HEK293T (cell line): Measurements from ENCODE around the gene WDR3.

ENCODE experiments used
- CTCF ChIA-PET: fragments of 350-600 bp; formaldehyde crosslinking; extraction: SDS; loops from one replicate; lab custom pipeline; 2021; ENCODE audit warnings: antibody characterized with exemption, inconsistent platforms; lab: Yijun Ruan, JAX
- POLR2A ChIA-PET: fragments of 350-600 bp; formaldehyde crosslinking; extraction: SDS; loops from one replicate; lab custom pipeline; 2020; ENCODE audit warnings: antibody characterized with exemption, inconsistent platforms; lab: Yijun Ruan, JAX
- DNase-seq: peaks from one replicate; pipeline ENCODE4 v3.0.0; 2012; ENCODE audit warnings: mixed read lengths; ENCODE audit errors: extremely low spot score
- ARNT ChIP-seq: fragments of 450-650 bp; IDR thresholded peaks from 2 replicates; pipeline ENCODE4 v1.6.1; 2017; ENCODE audit warnings: mild to moderate bottlenecking
- BHLHE40 ChIP-seq: fragments of 450-650 bp; IDR thresholded peaks from 2 replicates; pipeline ENCODE4 v1.6.1; 2016; ENCODE audit warnings: mild to moderate bottlenecking, moderate library complexity, borderline replicate concordance
- CTBP1 ChIP-seq: fragments of 450-650 bp; IDR thresholded peaks from 2 replicates; pipeline ENCODE4 v1.6.1; 2016; ENCODE audit warnings: borderline replicate concordance
- ELF4 ChIP-seq: fragments of 450-650 bp; IDR thresholded peaks from 2 replicates; pipeline ENCODE4 v1.6.1; 2017; ENCODE audit warnings: antibody characterized with exemption
- FOXA1 ChIP-seq: fragments of 450-650 bp; IDR thresholded peaks from 2 replicates; pipeline ENCODE4 v1.6.1; 2016; ENCODE audit warnings: mild to moderate bottlenecking
- FOXK2 ChIP-seq: fragments of 450-650 bp; IDR thresholded peaks from 2 replicates; pipeline ENCODE4 v1.6.1; 2016; ENCODE audit warnings: mild to moderate bottlenecking
- FOXM1 ChIP-seq: fragments of 450-650 bp; IDR thresholded peaks from 2 replicates; pipeline ENCODE4 v1.6.1; 2017; ENCODE audit warnings: mild to moderate bottlenecking, borderline replicate concordance
- HDGF ChIP-seq: fragments of 450-650 bp; IDR thresholded peaks from 2 replicates; pipeline ENCODE4 v1.6.1; 2017; ENCODE audit warnings: antibody characterized with exemption, borderline replicate concordance
- L3MBTL2 ChIP-seq: fragments of 450-650 bp; conservative IDR thresholded peaks from 2 replicates; pipeline ENCODE4 v1.6.1; 2016; ENCODE audit warnings: mild to moderate bottlenecking
- LEF1 ChIP-seq: fragments of 450-650 bp; IDR thresholded peaks from 2 replicates; pipeline ENCODE4 v1.6.1; 2017; ENCODE audit warnings: mild to moderate bottlenecking, borderline replicate concordance
- NFRKB ChIP-seq: fragments of 450-650 bp; IDR thresholded peaks from 2 replicates; pipeline ENCODE4 v1.6.1; 2016; ENCODE audit warnings: mild to moderate bottlenecking, moderate library complexity
- PKNOX1 ChIP-seq: fragments of 450-650 bp; IDR thresholded peaks from 2 replicates; pipeline ENCODE4 v1.6.1; 2016
- SP1 ChIP-seq: fragments of 450-650 bp; IDR thresholded peaks from 2 replicates; pipeline ENCODE4 v1.6.1; 2017
- SUZ12 ChIP-seq: fragments of 450-650 bp; IDR thresholded peaks from 2 replicates; pipeline ENCODE4 v1.6.1; 2016; ENCODE audit warnings: mild to moderate bottlenecking
- TARDBP ChIP-seq: fragments of 450-650 bp; IDR thresholded peaks from 2 replicates; pipeline ENCODE4 v1.6.1; 2016
- ZNF384 ChIP-seq: fragments of 450-650 bp; IDR thresholded peaks from 2 replicates; pipeline ENCODE4 v1.6.1; 2016

The WDR3 gene

GRCh38 chr1:117894078-117894477 lies 35.5 kb upstream of the WDR3 start:
- POLR2A ChIA-PET = no interaction called here
- CTCF ChIA-PET = no interaction called here
- no peak for DNase-seq
- TF ChIP-seq NFRKB = no peak
- TF ChIP-seq ELF4 = no peak
- TF ChIP-seq LEF1 = no peak
- no peak for TF ChIP-seq SP1
- TF ChIP-seq SUZ12 = no peak
- TF ChIP-seq ARNT = no peak
- no peak for TF ChIP-seq ZNF384
- TF ChIP-seq FOXK2 = no peak
- TF ChIP-seq TARDBP = no peak
- no peak for TF ChIP-seq FOXM1
- TF ChIP-seq L3MBTL2 = no peak
- TF ChIP-seq BHLHE40 = no peak
- no peak for TF ChIP-seq FOXA1
- TF ChIP-seq CTBP1 = no peak
- TF ChIP-seq HDGF = no peak
- no peak for TF ChIP-seq PKNOX1

GRCh38 chr1:117895482-117896114 lies 33.9 kb upstream of the WDR3 start:
- peak; percentile 66 for DNase-seq
- ChIA-PET POLR2A (no interaction called here), CTCF (interaction anchor here (0.7 to 1.8 kb wide), 8 partner anchors 11 to 1176 kb away, joined by 3 to 8 read pairs (median 3); no protein-coding TSS in a partner anchor)
- TF ChIP-seq TARDBP = no peak
- no peak for TF ChIP-seq L3MBTL2
- no peak for TF ChIP-seq ZNF384
- TF ChIP-seq SUZ12 = no peak
- no peak for TF ChIP-seq LEF1
- no peak for TF ChIP-seq FOXK2
- no peak for TF ChIP-seq ELF4

GRCh38 chr1:117897551-117897950 lies 32.0 kb upstream of the WDR3 start:
- ChIA-PET CTCF (no interaction called here), POLR2A (no interaction called here)
- TF ChIP-seq PKNOX1 = no peak
- TF ChIP-seq FOXK2 = no peak
- TF ChIP-seq TARDBP = no peak
- TF ChIP-seq L3MBTL2 = no peak
- TF ChIP-seq BHLHE40 = no peak
- TF ChIP-seq SP1 = no peak
- no peak for TF ChIP-seq NFRKB
- TF ChIP-seq CTBP1 = no peak
- TF ChIP-seq ZNF384 = no peak
- TF ChIP-seq FOXA1 = no peak
- no peak for TF ChIP-seq ARNT
- no peak for TF ChIP-seq SUZ12
- TF ChIP-seq HDGF = no peak
- no peak for TF ChIP-seq ELF4
- TF ChIP-seq LEF1 = no peak
- no peak for TF ChIP-seq FOXM1
- no peak for DNase-seq

- POLR2A ChIA-PET = interaction anchor here (1.2 kb wide), 1 partner anchor 30 kb away, joined by 4 read pairs; the partner anchor contains the start of genes GDAP2 and WDR3
- CTCF ChIA-PET = interaction anchor here (0.7 to 1.0 kb wide), 3 partner anchors 34 to 411 kb away, joined by 3 to 4 read pairs (median 3); no protein-coding TSS in a partner anchor
Observed at GRCh38 chr1:117899801-117900200, 29.7 kb upstream of the WDR3 start.

GRCh38 chr1:117902944-117903343 lies 26.6 kb upstream of the WDR3 start:
- CTCF ChIA-PET = no interaction called here
- no peak for DNase-seq
- POLR2A ChIA-PET = no interaction called here
- TF ChIP-seq ZNF384 (no peak), FOXA1 (no peak), NFRKB (no peak), ELF4 (no peak), L3MBTL2 (no peak)

More at GRCh38 chr1:117899801-117900200, 29.7 kb upstream of the WDR3 start:
- no peak for DNase-seq
- TF ChIP-seq ARNT (no peak), NFRKB (no peak), FOXM1 (no peak), LEF1 (no peak), SUZ12 (no peak), HDGF (no peak), L3MBTL2 (no peak), ZNF384 (no peak), FOXK2 (no peak)

GRCh38 chr1:117904485-117904884 lies 25.1 kb upstream of the WDR3 start:
- ChIA-PET POLR2A (no interaction called here), CTCF (no interaction called here)
- TF ChIP-seq HDGF (no peak), ELF4 (no peak), SUZ12 (no peak), NFRKB (no peak), LEF1 (no peak), ARNT (no peak), CTBP1 (no peak), BHLHE40 (no peak), L3MBTL2 (no peak), SP1 (no peak), PKNOX1 (no peak), ZNF384 (no peak), TARDBP (no peak), FOXK2 (no peak), FOXM1 (no peak), FOXA1 (no peak)
- DNase-seq = no peak
